ENCODE data around the gene ATP11A. TPM values are rescaled to one million over a fixed set of nuclear protein-coding genes. Genes with fewer than 3 reads are reported as not detected.

The ATP11A gene
- total RNA-seq, 2 donors from 2014 or later: 15.8 to 19.6 TPM

DNA sequence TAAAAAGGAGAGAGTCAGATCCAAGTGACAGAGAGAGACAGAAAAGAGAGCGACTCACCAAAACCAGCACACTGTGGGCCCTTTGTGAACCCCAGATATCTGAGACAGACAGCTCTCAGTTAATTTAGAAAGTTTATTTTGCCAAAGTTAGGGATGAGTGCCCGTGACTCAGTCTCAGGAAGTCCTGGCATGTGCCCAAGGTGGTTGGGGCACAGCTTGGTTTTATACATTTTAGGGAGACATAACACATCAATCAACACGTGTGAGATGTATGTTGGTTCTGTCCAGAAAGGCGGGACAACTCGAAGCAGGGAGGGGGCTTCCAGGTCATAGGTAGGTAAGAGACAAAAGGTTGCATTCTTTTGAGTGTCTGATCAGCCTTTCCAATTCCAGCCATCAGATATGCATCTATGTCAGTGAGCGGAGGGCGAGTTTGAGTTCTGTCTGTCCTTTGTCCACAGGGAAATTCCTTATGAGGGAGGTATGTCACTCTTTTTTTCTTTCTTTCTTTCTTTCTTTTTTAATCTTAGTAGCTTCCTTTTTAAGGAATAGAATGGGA, 37.2 kb upstream of the ATP11A start:
- H3K36me3 ChIP-seq: no peaks in the 10 kb centered on the region
- H3K9ac ChIP-seq (ENCODE audit: low read depth in 2 of 2, low read length in 2 of 2): no peak overlapping the region
- DNase-seq: no peak
- no peaks in the 10 kb centered on the region for H3K27me3 ChIP-seq
- H3K4me1 ChIP-seq: no peaks in the 10 kb centered on the region
- intact Hi-C loops (cut with DNase I): no loop called here
- H3K4me3 ChIP-seq: no peak overlapping the region
- H3K9me3 ChIP-seq: no peaks in the 10 kb centered on the region
- H3K27ac ChIP-seq: no peak overlapping the region
- no peak for TF ChIP-seq CTCF (IDR thresholded peaks at IDR 0.05)

GRCh38 chr13:112653071-112653470, 36.8 kb upstream of the ATP11A start:
- no peaks in the 10 kb centered on the region for H3K36me3 ChIP-seq
- H3K27me3 ChIP-seq: no peaks in the 10 kb centered on the region
- H3K9ac ChIP-seq (ENCODE audit: low read depth in 2 of 2, low read length in 2 of 2): no peak overlapping the region
- H3K4me1 ChIP-seq: no peaks in the 10 kb centered on the region
- TF ChIP-seq CTCF (IDR thresholded peaks at IDR 0.05): no peak
- no peaks in the 10 kb centered on the region for H3K9me3 ChIP-seq
- no peak overlapping the region for H3K27ac ChIP-seq
- intact Hi-C loops (cut with DNase I): no loop called here
- no peak overlapping the region for H3K4me3 ChIP-seq
- no peak for DNase-seq

DNA sequence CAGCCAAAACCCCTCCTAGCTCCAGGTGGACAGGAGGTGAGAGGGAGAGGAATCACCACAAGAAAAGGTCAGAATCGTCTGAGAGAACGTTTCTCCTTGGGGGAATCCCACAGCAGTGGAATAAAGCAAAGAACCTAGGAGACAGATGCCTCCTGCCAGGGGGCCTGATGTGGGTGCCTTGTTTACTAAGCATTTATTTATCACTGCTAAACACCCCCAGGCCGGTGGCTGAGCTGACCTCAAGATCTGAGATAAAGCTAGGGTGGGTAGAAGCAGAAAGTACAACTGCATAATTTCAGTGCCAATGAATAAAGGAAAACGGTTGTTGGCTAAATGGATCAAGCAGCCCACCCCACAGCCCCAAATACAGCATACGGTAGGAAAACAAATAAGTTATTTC, 33.9 kb upstream of the ATP11A start:
- intact Hi-C loops (cut with DNase I): no loop called here

GRCh38 chr13:112657850-112658445, 31.9 kb upstream of the ATP11A start:
- Histone ChIP-seq H3K27me3 (no peaks in the 10 kb centered on the region), H3K27ac (no peak overlapping the region), H3K4me1 (no peaks in the 10 kb centered on the region), H3K9ac (ENCODE audit: low read depth in 2 of 2, low read length in 2 of 2) (no peak overlapping the region), H3K9me3 (no peaks in the 10 kb centered on the region), H3K36me3 (no peaks in the 10 kb centered on the region), H3K4me3 (no peak overlapping the region)
- TF ChIP-seq CTCF (IDR thresholded peaks at IDR 0.05): no peak
- DNase-seq: no peak
- intact Hi-C loops (cut with DNase I): no loop called here

More for the DNA sequence above, 33.9 kb upstream of the ATP11A start:
- Histone ChIP-seq H3K27me3 (no peaks in the 10 kb centered on the region), H3K9me3 (no peaks in the 10 kb centered on the region), H3K9ac (ENCODE audit: low read depth in 2 of 2, low read length in 2 of 2) (no peak overlapping the region), H3K4me3 (no peak overlapping the region), H3K36me3 (no peaks in the 10 kb centered on the region), H3K27ac (no peak overlapping the region), H3K4me1 (no peaks in the 10 kb centered on the region)
- TF ChIP-seq CTCF (IDR thresholded peaks at IDR 0.05): no peak
- no peak for DNase-seq

DNA sequence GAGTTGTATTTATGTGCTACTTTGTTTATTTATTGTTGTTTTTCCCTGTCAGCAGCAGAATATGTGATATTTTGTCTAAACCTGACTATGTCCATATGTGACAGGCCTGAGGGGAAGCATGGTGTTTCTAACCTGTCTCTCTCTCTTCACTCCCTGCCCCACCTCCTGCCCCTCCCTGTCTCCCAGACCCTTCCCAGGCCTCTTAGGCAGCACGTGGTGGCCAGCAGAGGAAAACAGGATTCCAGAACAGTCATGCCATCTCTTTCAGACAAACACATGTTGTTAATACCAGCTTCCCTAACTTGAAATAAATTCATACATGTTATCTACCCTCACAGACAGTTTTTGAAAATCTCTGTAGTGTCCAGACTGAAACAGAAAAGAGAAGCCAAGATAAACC, 31.0 kb upstream of the ATP11A start:
- DNase-seq: no peak
- Histone ChIP-seq H3K4me1 (no peaks in the 10 kb centered on the region), H3K27me3 (no peaks in the 10 kb centered on the region), H3K9ac (ENCODE audit: low read depth in 2 of 2, low read length in 2 of 2) (no peak overlapping the region), H3K36me3 (no peaks in the 10 kb centered on the region), H3K27ac (no peak overlapping the region), H3K9me3 (no peaks in the 10 kb centered on the region), H3K4me3 (no peak overlapping the region)
- no peak for TF ChIP-seq CTCF (IDR thresholded peaks at IDR 0.05)
- intact Hi-C loops (cut with DNase I): no loop called here

Measured in colonic mucosa (tissue), 4 donors.